Measurements from ENCODE around the gene HOXB5. TPM values are rescaled to one million over a fixed set of nuclear protein-coding genes. Genes with fewer than 3 reads are reported as not detected.

The HOXB5 gene
- total and polyA plus RNA-seq, 12 donors, result 0.06 to 0.18 (median 0.15) TPM; not detected in 9

- TF ChIP-seq CTCF (IDR thresholded peaks at IDR 0.05), result no peak
- H3K36me3 ChIP-seq, result no peaks in the 10 kb centered on the region
- H3K4me1 ChIP-seq, result peaks cover 0 to 14% (median 0%) of the 10 kb centered on the region in 9 donors
- WGBS, 2 donors, result 51 to 54% methylated on average over 15 of the region's 15 CpGs
- no peak for DNase-seq
- H3K27ac ChIP-seq, result no peak overlapping the region
- H3K27me3 ChIP-seq, result peaks cover 17 to 98% (median 94%) of the 10 kb centered on the region in 7 donors
- H3K4me3 ChIP-seq, result no peak overlapping the region
- H3K9me3 ChIP-seq, result no peaks in the 10 kb centered on the region
- peak in 1 of 8 donors; percentile 32 for ATAC-seq
- intact Hi-C loops (cut with DNase I), result no loop called here
Observed at GRCh38 chr17:48561884-48562810, 31.4 kb downstream of the HOXB5 start.

- H3K27ac ChIP-seq, result no peak overlapping the region
Observed at GRCh38 chr17:48559840-48560817, 33.5 kb downstream of the HOXB5 start.

GRCh38 chr17:48559122-48559839 lies 34.3 kb downstream of the HOXB5 start:
- WGBS, 2 donors, result 40 to 56% methylated on average over 16 of the region's 16 CpGs
- Histone ChIP-seq H3K27ac (no peak overlapping the region), H3K9me3 (no peaks in the 10 kb centered on the region), H3K27me3 (peaks cover 8 to 98% (median 90%) of the 10 kb centered on the region in 7 donors), H3K36me3 (no peaks in the 10 kb centered on the region), H3K4me1 (peaks cover 0 to 25% (median 1%) of the 10 kb centered on the region in 9 donors), H3K4me3 (no peak overlapping the region)
- TF ChIP-seq CTCF (IDR thresholded peaks at IDR 0.05), result no peak
- no peak for DNase-seq
- no peak for ATAC-seq
- intact Hi-C loops (cut with DNase I), result no loop called here

More at GRCh38 chr17:48559840-48560817, 33.5 kb downstream of the HOXB5 start:
- no peak overlapping the region for H3K4me3 ChIP-seq
- DNase-seq (no peak), ATAC-seq (no peak)
- intact Hi-C loops (cut with DNase I), result no loop called here
- 44 to 45% methylated on average over 14 of the region's 14 CpGs for WGBS, 2 donors
- H3K27me3 ChIP-seq, result peaks cover 11 to 98% (median 92%) of the 10 kb centered on the region in 7 donors
- H3K36me3 ChIP-seq, result no peaks in the 10 kb centered on the region
- no peak for TF ChIP-seq CTCF (IDR thresholded peaks at IDR 0.05)
- no peaks in the 10 kb centered on the region for H3K9me3 ChIP-seq
- peaks cover 0 to 22% (median 3%) of the 10 kb centered on the region in 9 donors for H3K4me1 ChIP-seq
